HepG2 (cell line): Measurements from ENCODE around the gene COL26A1. TPM values are rescaled to one million over a fixed set of nuclear protein-coding genes. Genes with fewer than 3 reads are reported as not detected.

Experiments
- E2F2 ChIP-seq: sonication (generic); formaldehyde crosslinking; IDR thresholded peaks from 2 replicates; pipeline ENCODE4 v1.4.0; 2020; ENCODE audit warnings: missing genetic modification reagents, borderline replicate concordance
- MTA3 ChIP-seq: sonication (generic); formaldehyde crosslinking; IDR thresholded peaks from 2 replicates; pipeline ENCODE4 v1.4.0; 2020; ENCODE audit warnings: missing genetic modification reagents
- MXI1 ChIP-seq: IDR thresholded peaks from 3 replicates; pipeline ENCODE4 v1.6.1; 2012; ENCODE audit warnings: low read depth, low read length, inconsistent platforms, borderline replicate concordance
- PAX8 ChIP-seq: sonication (generic); formaldehyde crosslinking; IDR thresholded peaks from 2 replicates; pipeline ENCODE4 v1.8.0; 2022; ENCODE audit warnings: mild to moderate bottlenecking, missing genetic modification reagents, borderline replicate concordance
- PITX1 ChIP-seq: sonication (generic); formaldehyde crosslinking; IDR thresholded peaks from 2 replicates; pipeline ENCODE4 v1.5.1; 2020; ENCODE audit warnings: mild to moderate bottlenecking, missing genetic modification reagents
- PPARG ChIP-seq: conservative IDR thresholded peaks from 2 replicates; pipeline ENCODE4 v1.6.1; 2016; ENCODE audit warnings: missing biosample characterization, missing genetic modification reagents
- REL ChIP-seq: sonication (generic); formaldehyde crosslinking; conservative IDR thresholded peaks from 2 replicates; pipeline ENCODE4 v1.8.0; 2022; ENCODE audit warnings: mild to moderate bottlenecking, missing genetic modification reagents, moderate library complexity
- RFXANK ChIP-seq: IDR thresholded peaks from 2 replicates; pipeline ENCODE4 v1.6.1; 2016
- TAF15 ChIP-seq: fragments of 200-400 bp; formaldehyde crosslinking; IDR thresholded peaks from one replicate; pipeline ENCODE4 v1.6.1; 2018; ENCODE audit warnings: mild to moderate bottlenecking, low read depth, low read length; ENCODE audit not compliant: poor library complexity, severe bottlenecking
- TCF12 ChIP-seq, 2 experiments: fragments of 450-650 bp in 1 of 2; sonication (generic) in 1 of 2; formaldehyde crosslinking in 1 of 2; IDR thresholded peaks; 2 replicates each; pipeline versions ENCODE4 v1.6.1 to v1.8.0; 2017 to 2022; ENCODE audit warnings: antibody characterized with exemption in 1 of 2, mild to moderate bottlenecking in 1 of 2, missing genetic modification reagents in 1 of 2, moderate library complexity in 1 of 2
- ZMAT3 ChIP-seq: sonication (generic); formaldehyde crosslinking; conservative IDR thresholded peaks from 2 replicates; pipeline ENCODE4 v1.7.0; 2021; ENCODE audit warnings: missing genetic modification reagents
- ZNF224 ChIP-seq: sonication (generic); formaldehyde crosslinking; IDR thresholded peaks from 2 replicates; pipeline ENCODE4 v1.5.0; 2020; ENCODE audit warnings: mild to moderate bottlenecking, missing genetic modification reagents
- ZNF563 ChIP-seq: sonication (generic); formaldehyde crosslinking; IDR thresholded peaks from 2 replicates; pipeline ENCODE4 v1.8.0; 2022; ENCODE audit warnings: mild to moderate bottlenecking, moderate library complexity, missing genetic modification reagents
- ZNF720 ChIP-seq: sonication (generic); formaldehyde crosslinking; IDR thresholded peaks from 2 replicates; pipeline ENCODE4 v1.4.0; 2020; ENCODE audit warnings: missing genetic modification reagents
- ZNF782 ChIP-seq: sonication (generic); formaldehyde crosslinking; IDR thresholded peaks from 2 replicates; pipeline ENCODE4 v1.4.0; 2020; ENCODE audit warnings: missing genetic modification reagents, mild to moderate bottlenecking, borderline replicate concordance
- polyA plus RNA-seq, 8 experiments: library from polyadenylated mRNA; depleted of rRNA in 3 of 8; stranded (reverse) in 7 of 8; unstranded in 1 of 8; fragments of >200 nt; fragmentation: Illumina TruSeq in 4 of 8; extraction: Trizol in 4 of 8; gene quantifications; 2 replicates each; pipeline versions ENCODE4 v1.2.1 to v1.2.3, GENCODE V29; 2011 to 2016; ENCODE audit warnings: low read depth in 4 of 8, missing spikeins in 1 of 8, mixed read lengths in 1 of 8; ENCODE audit not compliant: insufficient read depth in 1 of 8
- total RNA-seq, 5 experiments: library from RNA; depleted of rRNA; stranded (reverse); fragments of >200 nt; fragmentation: Illumina TruSeq; extraction: Trizol; gene quantifications; 2 replicates each; pipeline ENCODE4 v1.2.3, GENCODE V29; 2016; ENCODE audit warnings: low read depth in 1 of 5
- TF ChIP-seq, protein P1 (sequence below): sonication (generic); formaldehyde crosslinking; IDR thresholded peaks from 2 replicates; pipeline ENCODE4 v1.9.0; 2022; ENCODE audit warnings: low read depth, missing genetic modification reagents
- TF ChIP-seq, protein P2 (sequence below): IDR thresholded peaks from 2 replicates; pipeline ENCODE4 v1.4.0; 2020; ENCODE audit warnings: mild to moderate bottlenecking, missing genetic modification reagents
- TF ChIP-seq, protein P3 (sequence below): fragments of 450-650 bp; IDR thresholded peaks from 2 replicates; pipeline ENCODE4 v1.6.1; 2017

Gene COL26A1
- total and polyA plus RNA-seq, 2 of the 13 experiments (the other 11 are each of a cell fraction or from before 2014, with no cell fraction given): 7.8 to 9.2 TPM

DNA sequence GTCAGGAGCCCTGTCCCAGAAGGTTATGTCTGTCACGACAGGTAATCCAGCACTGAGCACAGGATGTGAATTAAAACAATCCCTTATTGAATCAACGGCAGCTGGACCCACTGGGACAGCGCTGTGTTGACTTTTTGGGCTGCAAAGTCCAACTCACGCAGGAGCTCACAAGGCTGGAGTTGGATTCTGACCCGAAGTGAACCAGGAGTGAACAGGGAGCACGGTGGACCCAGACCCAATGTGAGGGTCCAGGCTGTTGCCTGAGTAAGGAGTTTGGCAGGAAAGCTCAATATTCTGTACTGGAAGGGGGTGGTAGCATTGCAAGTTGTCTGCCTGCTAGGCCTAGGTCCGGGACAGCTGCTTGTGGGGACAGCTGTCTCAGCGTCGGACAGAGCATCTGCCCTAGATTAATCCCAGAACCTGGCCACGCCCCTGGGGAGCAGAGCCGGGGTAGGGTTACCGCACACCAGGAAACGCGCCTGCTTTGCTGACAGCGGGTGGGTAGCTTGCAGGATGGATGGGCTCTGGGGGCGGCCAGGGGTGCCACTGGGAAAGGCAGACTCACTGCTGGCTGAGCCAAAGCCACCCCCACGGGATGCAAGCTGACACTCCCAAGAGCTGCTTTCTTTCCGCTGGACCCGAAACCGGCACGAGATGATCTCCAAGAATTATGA, 24.0 kb downstream of the COL26A1 start (continued):
- TF ChIP-seq, protein P1, sequence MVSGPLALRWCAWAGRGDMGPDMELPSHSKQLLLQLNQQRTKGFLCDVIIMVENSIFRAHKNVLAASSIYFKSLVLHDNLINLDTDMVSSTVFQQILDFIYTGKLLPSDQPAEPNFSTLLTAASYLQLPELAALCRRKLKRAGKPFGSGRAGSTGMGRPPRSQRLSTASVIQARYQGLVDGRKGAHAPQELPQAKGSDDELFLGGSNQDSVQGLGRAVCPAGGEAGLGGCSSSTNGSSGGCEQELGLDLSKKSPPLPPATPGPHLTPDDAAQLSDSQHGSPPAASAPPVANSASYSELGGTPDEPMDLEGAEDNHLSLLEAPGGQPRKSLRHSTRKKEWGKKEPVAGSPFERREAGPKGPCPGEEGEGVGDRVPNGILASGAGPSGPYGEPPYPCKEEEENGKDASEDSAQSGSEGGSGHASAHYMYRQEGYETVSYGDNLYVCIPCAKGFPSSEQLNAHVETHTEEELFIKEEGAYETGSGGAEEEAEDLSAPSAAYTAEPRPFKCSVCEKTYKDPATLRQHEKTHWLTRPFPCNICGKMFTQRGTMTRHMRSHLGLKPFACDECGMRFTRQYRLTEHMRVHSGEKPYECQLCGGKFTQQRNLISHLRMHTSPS (CRISPR knock-in tag): no peak
- TF ChIP-seq RFXANK (CRISPR knock-in tag) (0 out of 2 replicates have a peak, but pooled peaks have one; percentile 17), PITX1 (CRISPR knock-in tag) (peak; percentile 82), TAF15 (no peak), ZNF224 (no peak), MXI1 (0 out of 3 replicates have a peak, but pooled peaks have one; percentile 11), E2F2 (CRISPR knock-in tag) (no peak), ZNF782 (CRISPR knock-in tag) (no peak), REL (CRISPR knock-in tag) (no peak), ZMAT3 (CRISPR knock-in tag) (peak; percentile 55; the same call in 1 of the 2 replicates), PPARG (peak; percentile 60), ZNF563 (CRISPR knock-in tag) (peak; percentile 60; the same call in 1 of the 2 replicates), PAX8 (CRISPR knock-in tag) (0 out of 2 replicates have a peak, but pooled peaks have one; percentile 51), TCF12 (IDR thresholded peaks at IDR 0.05) (no peak), TCF12 (CRISPR knock-in tag; IDR thresholded peaks at IDR 0.05) (no peak), ZNF720 (no peak), MTA3 (CRISPR knock-in tag) (no peak)
- TF ChIP-seq, protein P2, sequence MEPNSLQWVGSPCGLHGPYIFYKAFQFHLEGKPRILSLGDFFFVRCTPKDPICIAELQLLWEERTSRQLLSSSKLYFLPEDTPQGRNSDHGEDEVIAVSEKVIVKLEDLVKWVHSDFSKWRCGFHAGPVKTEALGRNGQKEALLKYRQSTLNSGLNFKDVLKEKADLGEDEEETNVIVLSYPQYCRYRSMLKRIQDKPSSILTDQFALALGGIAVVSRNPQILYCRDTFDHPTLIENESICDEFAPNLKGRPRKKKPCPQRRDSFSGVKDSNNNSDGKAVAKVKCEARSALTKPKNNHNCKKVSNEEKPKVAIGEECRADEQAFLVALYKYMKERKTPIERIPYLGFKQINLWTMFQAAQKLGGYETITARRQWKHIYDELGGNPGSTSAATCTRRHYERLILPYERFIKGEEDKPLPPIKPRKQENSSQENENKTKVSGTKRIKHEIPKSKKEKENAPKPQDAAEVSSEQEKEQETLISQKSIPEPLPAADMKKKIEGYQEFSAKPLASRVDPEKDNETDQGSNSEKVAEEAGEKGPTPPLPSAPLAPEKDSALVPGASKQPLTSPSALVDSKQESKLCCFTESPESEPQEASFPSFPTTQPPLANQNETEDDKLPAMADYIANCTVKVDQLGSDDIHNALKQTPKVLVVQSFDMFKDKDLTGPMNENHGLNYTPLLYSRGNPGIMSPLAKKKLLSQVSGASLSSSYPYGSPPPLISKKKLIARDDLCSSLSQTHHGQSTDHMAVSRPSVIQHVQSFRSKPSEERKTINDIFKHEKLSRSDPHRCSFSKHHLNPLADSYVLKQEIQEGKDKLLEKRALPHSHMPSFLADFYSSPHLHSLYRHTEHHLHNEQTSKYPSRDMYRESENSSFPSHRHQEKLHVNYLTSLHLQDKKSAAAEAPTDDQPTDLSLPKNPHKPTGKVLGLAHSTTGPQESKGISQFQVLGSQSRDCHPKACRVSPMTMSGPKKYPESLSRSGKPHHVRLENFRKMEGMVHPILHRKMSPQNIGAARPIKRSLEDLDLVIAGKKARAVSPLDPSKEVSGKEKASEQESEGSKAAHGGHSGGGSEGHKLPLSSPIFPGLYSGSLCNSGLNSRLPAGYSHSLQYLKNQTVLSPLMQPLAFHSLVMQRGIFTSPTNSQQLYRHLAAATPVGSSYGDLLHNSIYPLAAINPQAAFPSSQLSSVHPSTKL (CRISPR knock-in tag): 0 out of 2 replicates have a peak, but pooled peaks have one; percentile 53
- TF ChIP-seq, protein P3, sequence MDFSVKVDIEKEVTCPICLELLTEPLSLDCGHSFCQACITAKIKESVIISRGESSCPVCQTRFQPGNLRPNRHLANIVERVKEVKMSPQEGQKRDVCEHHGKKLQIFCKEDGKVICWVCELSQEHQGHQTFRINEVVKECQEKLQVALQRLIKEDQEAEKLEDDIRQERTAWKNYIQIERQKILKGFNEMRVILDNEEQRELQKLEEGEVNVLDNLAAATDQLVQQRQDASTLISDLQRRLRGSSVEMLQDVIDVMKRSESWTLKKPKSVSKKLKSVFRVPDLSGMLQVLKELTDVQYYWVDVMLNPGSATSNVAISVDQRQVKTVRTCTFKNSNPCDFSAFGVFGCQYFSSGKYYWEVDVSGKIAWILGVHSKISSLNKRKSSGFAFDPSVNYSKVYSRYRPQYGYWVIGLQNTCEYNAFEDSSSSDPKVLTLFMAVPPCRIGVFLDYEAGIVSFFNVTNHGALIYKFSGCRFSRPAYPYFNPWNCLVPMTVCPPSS: no peak
